CD4-positive, alpha-beta T cell treated with Interleukin-17A for 4 hours (primary cell): ENCODE results near the gene GREM1.

Source experiments
- DNase-seq: peaks from one replicate; pipeline ENCODE4 v3.0.0-alpha.2; 2020; ENCODE audit warnings: mixed read lengths

GREM1 gene

GRCh38 chr15:32717426-32718226 is at the start of gene GREM1:
Gene GREM1 (plus strand): TSS chr15:32718004. CDS start chr15:32730691, 12,687 bp downstream.
- DNase-seq: no peak

GRCh38 chr15:32668942-32669341 is 48.9 kb upstream of the GREM1 start:
- DNase-seq: no peak

- DNase-seq: no peak
Observed at GRCh38 chr15:32669896-32670611, 47.8 kb upstream of the GREM1 start.

GRCh38 chr15:32670623-32671022 is 47.2 kb upstream of the GREM1 start:
- no peak for DNase-seq

- DNase-seq: no peak
Observed at GRCh38 chr15:32671339-32672325, 46.2 kb upstream of the GREM1 start.

- no peak for DNase-seq
Observed at GRCh38 chr15:32674681-32675080, 43.1 kb upstream of the GREM1 start.

- DNase-seq: no peak
Observed at GRCh38 chr15:32675466-32675865, 42.3 kb upstream of the GREM1 start.

GRCh38 chr15:32676169-32676568 is 41.6 kb upstream of the GREM1 start:
- DNase-seq: no peak

GRCh38 chr15:32677238-32677750 is 40.5 kb upstream of the GREM1 start:
- DNase-seq: no peak

GRCh38 chr15:32679298-32679690 is 38.5 kb upstream of the GREM1 start:
- no peak for DNase-seq

- DNase-seq: no peak
Observed at GRCh38 chr15:32682569-32682968, 35.2 kb upstream of the GREM1 start.

GRCh38 chr15:32682977-32683630 is 34.7 kb upstream of the GREM1 start:
- DNase-seq: no peak

GRCh38 chr15:32683906-32684584 is 33.8 kb upstream of the GREM1 start:
- no peak for DNase-seq

GRCh38 chr15:32685576-32685975 is 32.2 kb upstream of the GREM1 start:
- no peak for DNase-seq

GRCh38 chr15:32687556-32687955 is 30.2 kb upstream of the GREM1 start:
- no peak for DNase-seq

- DNase-seq: no peak
Observed at GRCh38 chr15:32688151-32688639, 29.6 kb upstream of the GREM1 start.

- no peak for DNase-seq
Observed at GRCh38 chr15:32690941-32691688, 26.7 kb upstream of the GREM1 start.

- no peak for DNase-seq
Observed at GRCh38 chr15:32691689-32692038, 26.1 kb upstream of the GREM1 start.

- no peak for DNase-seq
Observed at GRCh38 chr15:32692286-32692685, 25.5 kb upstream of the GREM1 start.

- DNase-seq: no peak
Observed at GRCh38 chr15:32694222-32694983, 23.4 kb upstream of the GREM1 start.
